Caco-2 (cell line): ENCODE measurements around the gene EPHB2. TPM values are rescaled to one million over a fixed set of nuclear protein-coding genes. Genes with fewer than 3 reads are reported as not detected.

Experiments
- BruUV-seq: library from RNA; stranded (reverse); fragments of 400-500 nt; replicated peaks from 2 replicates; lab custom pipeline; 2021; lab: Mats Ljungman, UMichigan
- CTCF ChIA-PET: fragments of 300-600 bp; sonication (Branson Sonifier 250); formaldehyde crosslinking; loops from one replicate; lab custom pipeline; 2022; ENCODE audit warnings: antibody characterized with exemption; lab: Charles Lee
- POLR2A ChIA-PET: fragments of 300-600 bp; sonication (Branson Sonifier 250); formaldehyde crosslinking; loops from one replicate; lab custom pipeline; 2022; ENCODE audit warnings: antibody characterized with exemption; lab: Charles Lee
- DNase-seq, 2 experiments: peaks; one replicate each; pipeline versions ENCODE4 v3.0.0 to v3.0.0-alpha.2; 2020 to 2022
- H3K27me3 ChIP-seq: replicated peaks from 2 replicates; pipeline ENCODE4 v1.6.0; 2011; ENCODE audit warnings: low read length; ENCODE audit not compliant: control insufficient read depth, insufficient read depth
- H3K36me3 ChIP-seq: 2 replicates; pipeline ENCODE4 v1.5.1; 2011; ENCODE audit warnings: low read length; ENCODE audit not compliant: control insufficient read depth, insufficient read depth
- H3K4me1 ChIP-seq: fragments of 250-450 bp; sonication (Bioruptor Pico); 2 replicates; pipeline ENCODE4 v1.5.1; 2020; ENCODE audit warnings: mild to moderate bottlenecking
- H3K4me3 ChIP-seq: 2 replicates; pipeline ENCODE4 v1.5.1; 2011; ENCODE audit warnings: low read depth, mild to moderate bottlenecking, control low read depth, low read length
- H3K9me3 ChIP-seq: fragments of 250-450 bp; sonication (Bioruptor Pico); 2 replicates; pipeline ENCODE4 v1.5.1; 2020; ENCODE audit warnings: mild to moderate bottlenecking, moderate library complexity
- H3K27ac Mint-ChIP-seq: one replicate; pipeline ENCODE4 v1.8.0; 2022; ENCODE audit warnings: mixed read lengths; ENCODE audit not compliant: unreplicated experiment
- H3K27me3 Mint-ChIP-seq: one replicate; pipeline ENCODE4 v1.8.0; 2022; ENCODE audit warnings: mixed read lengths; ENCODE audit not compliant: insufficient read depth, unreplicated experiment
- H3K36me3 Mint-ChIP-seq: one replicate; pipeline ENCODE4 v1.8.0; 2022; ENCODE audit warnings: mild to moderate bottlenecking, mixed read lengths; ENCODE audit not compliant: insufficient read depth, unreplicated experiment
- H3K4me1 Mint-ChIP-seq: one replicate; pipeline ENCODE4 v1.8.0; 2022; ENCODE audit warnings: low read depth, mixed read lengths; ENCODE audit not compliant: unreplicated experiment
- H3K4me3 Mint-ChIP-seq: one replicate; pipeline ENCODE4 v1.8.0; 2022; ENCODE audit warnings: mild to moderate bottlenecking, moderate library complexity, mixed read lengths; ENCODE audit not compliant: unreplicated experiment
- H3K9me3 Mint-ChIP-seq: one replicate; pipeline ENCODE4 v1.8.0; 2022; ENCODE audit warnings: mixed read lengths; ENCODE audit not compliant: unreplicated experiment
- CTCF ChIP-seq, 2 experiments: fragments of 200-600 bp in 1 of 2; IDR thresholded peaks; 1 replicate in 1 of 2; 2 replicates in 1 of 2; pipeline versions ENCODE4 v1.5.1 to v1.8.0; 2011 to 2022; ENCODE audit warnings: antibody characterized with exemption in 1 of 2, control low read depth in 1 of 2, inconsistent platforms in 1 of 2, low read depth in 1 of 2, low read length in 1 of 2, mild to moderate bottlenecking in 1 of 2, moderate library complexity in 1 of 2; ENCODE audit not compliant: insufficient read depth in 1 of 2, severe bottlenecking in 1 of 2, unreplicated experiment in 1 of 2
- intact Hi-C: fragments of 100-400 bp; cut with micrococcal nuclease; formaldehyde crosslinking; loops from one replicate; pipeline ENCODE4 v1.10.0; 2022; ENCODE audit not compliant: unreplicated experiment
- total RNA-seq: library from RNA; stranded (reverse); gene quantifications from 2 replicates; pipeline ENCODE4 v1.2.3, GENCODE V29; 2022

The EPHB2 gene
- total RNA-seq, 1 experiment from 2014 or later = 30.1 TPM

GRCh38 chr1:22750685-22751051 lies 40.0 kb downstream of the EPHB2 start:
- intact Hi-C loops = loop anchor here (1.0 kb wide), 1 partner anchor 41 kb away; no protein-coding TSS in a partner anchor
- Histone ChIP-seq H3K27me3 (no peaks in the 10 kb centered on the region), H3K4me1 (peaks cover 7% of the 10 kb centered on the region), H3K4me3 (no peak overlapping the region), H3K36me3 (no peaks in the 10 kb centered on the region; the same call in 1 of the 2 replicates), H3K9me3 (no peaks in the 10 kb centered on the region)
- Mint-ChIP-seq H3K4me1 (peaks cover 17% of the 10 kb centered on the region), H3K27ac (peak overlapping the region; percentile 59), H3K27me3 (no peaks in the 10 kb centered on the region), H3K36me3 (no peaks in the 10 kb centered on the region), H3K4me3 (no peak overlapping the region), H3K9me3 (no peaks in the 10 kb centered on the region)
- ChIA-PET POLR2A (no interaction called here), CTCF (interaction anchor here (0.7 to 2.0 kb wide), 4 partner anchors 47 to 134 kb away, joined by 3 to 6 read pairs (median 4); no protein-coding TSS in a partner anchor)
- TF ChIP-seq CTCF (IDR thresholded peaks at IDR 0.05; ENCODE audit: insufficient read depth in 1 of 2, low read depth in 1 of 2, low read length in 1 of 2, severe bottlenecking in 1 of 2, unreplicated experiment in 1 of 2) = no peak
- DNase-seq = peak in 1 of 2 experiments; percentile 41
- BruUV-seq = no TSS peak

- BruUV-seq = no TSS peak
- no peak for TF ChIP-seq CTCF (IDR thresholded peaks at IDR 0.05; ENCODE audit: insufficient read depth in 1 of 2, low read depth in 1 of 2, low read length in 1 of 2, severe bottlenecking in 1 of 2, unreplicated experiment in 1 of 2)
- peaks cover 13% of the 10 kb centered on the region for H3K4me1 Mint-ChIP-seq
- no peaks in the 10 kb centered on the region for H3K9me3 Mint-ChIP-seq
- intact Hi-C loops = no loop called here
- H3K36me3 Mint-ChIP-seq = no peaks in the 10 kb centered on the region
- Histone ChIP-seq H3K4me1 (peaks cover 7% of the 10 kb centered on the region), H3K36me3 (no peaks in the 10 kb centered on the region; the same call in 1 of the 2 replicates), H3K4me3 (no peak overlapping the region), H3K27me3 (no peaks in the 10 kb centered on the region), H3K9me3 (no peaks in the 10 kb centered on the region)
- peak overlapping the region; percentile 59 for H3K27ac Mint-ChIP-seq
- ChIA-PET POLR2A (no interaction called here), CTCF (interaction anchor here (0.7 to 2.0 kb wide), 3 partner anchors 47 to 134 kb away, joined by 3 to 6 read pairs (median 4); no protein-coding TSS in a partner anchor)
- no peak overlapping the region for H3K4me3 Mint-ChIP-seq
- no peaks in the 10 kb centered on the region for H3K27me3 Mint-ChIP-seq
- DNase-seq = no peak
Measured at GRCh38 chr1:22751124-22751531, 40.5 kb downstream of the EPHB2 start.

GRCh38 chr1:22752339-22752738 lies 41.7 kb downstream of the EPHB2 start:
- no peaks in the 10 kb centered on the region for H3K36me3 Mint-ChIP-seq
- no peaks in the 10 kb centered on the region for H3K9me3 ChIP-seq
- intact Hi-C loops = no loop called here
- no TSS peak for BruUV-seq
- DNase-seq = no peak
- H3K27me3 ChIP-seq = no peaks in the 10 kb centered on the region
- TF ChIP-seq CTCF (IDR thresholded peaks at IDR 0.05; ENCODE audit: insufficient read depth in 1 of 2, low read depth in 1 of 2, low read length in 1 of 2, severe bottlenecking in 1 of 2, unreplicated experiment in 1 of 2) = no peak
- POLR2A ChIA-PET = no interaction called here
- H3K36me3 ChIP-seq = no peaks in the 10 kb centered on the region; the same call in 1 of the 2 replicates
- CTCF ChIA-PET = no interaction called here
- no peak overlapping the region for H3K4me3 ChIP-seq
- no peak overlapping the region for H3K27ac Mint-ChIP-seq
- peaks cover 11% of the 10 kb centered on the region for H3K4me1 Mint-ChIP-seq
- H3K27me3 Mint-ChIP-seq = no peaks in the 10 kb centered on the region
- H3K4me1 ChIP-seq = peaks cover 7% of the 10 kb centered on the region
- no peak overlapping the region for H3K4me3 Mint-ChIP-seq
- H3K9me3 Mint-ChIP-seq = no peaks in the 10 kb centered on the region
